OCI-LY1 (cell line): ENCODE data around the gene CCNJL.

Experiments used
- H2AFZ ChIP-seq: fragments of 200-600 bp; sonication (generic), shearing (Covaris generic); 2 replicates; pipeline ENCODE4 v1.6.0; 2014; ENCODE audit warnings: antibody characterized with exemption, mild to moderate bottlenecking, low read length
- H3F3A ChIP-seq: fragments of 200-600 bp; sonication (generic), shearing (Covaris generic); 2 replicates; pipeline ENCODE4 v1.6.0; 2014; ENCODE audit warnings: mild to moderate bottlenecking, antibody characterized with exemption, low read length, moderate library complexity; ENCODE audit not compliant: insufficient read depth
- H3K27ac ChIP-seq: fragments of 200-600 bp; sonication (generic); 2 replicates; pipeline ENCODE4 v1.5.1; 2014; ENCODE audit warnings: low read length, mixed run types, mild to moderate bottlenecking, low read depth; ENCODE audit not compliant: poor library complexity, severe bottlenecking
- H3K27me3 ChIP-seq: fragments of 200-600 bp; sonication (generic); 2 replicates; pipeline ENCODE4 v1.6.0; 2014; ENCODE audit warnings: antibody characterized with exemption, mild to moderate bottlenecking, low read length, moderate library complexity; ENCODE audit not compliant: insufficient read depth
- H3K36me3 ChIP-seq: fragments of 200-600 bp; sonication (generic); 2 replicates; pipeline ENCODE4 v1.6.1; 2014; ENCODE audit warnings: mild to moderate bottlenecking, antibody characterized with exemption, low read length, moderate library complexity, mixed read lengths; ENCODE audit not compliant: insufficient read depth
- H3K4me1 ChIP-seq: fragments of 200-600 bp; sonication (generic); 2 replicates; pipeline ENCODE4 v1.5.1; 2014; ENCODE audit warnings: mild to moderate bottlenecking, low read length, moderate library complexity; ENCODE audit not compliant: insufficient read depth, severe bottlenecking
- H3K4me2 ChIP-seq: fragments of 200-600 bp; sonication (generic), shearing (Covaris generic); 2 replicates; pipeline ENCODE4 v1.6.1; 2014; ENCODE audit warnings: low read length
- H3K4me3 ChIP-seq: fragments of 200-600 bp; sonication (generic); 2 replicates; pipeline ENCODE4 v1.5.1; 2014; ENCODE audit warnings: low read length, low read depth, mild to moderate bottlenecking, mixed read lengths; ENCODE audit not compliant: poor library complexity, severe bottlenecking
- H3K79me2 ChIP-seq: fragments of 200-600 bp; shearing (Covaris generic); 2 replicates; pipeline ENCODE4 v1.6.1; 2016; ENCODE audit warnings: mixed run types, low read length, mixed read lengths; ENCODE audit not compliant: insufficient read depth
- H3K9ac ChIP-seq: fragments of 200-600 bp; sonication (generic), shearing (Covaris generic); 2 replicates; pipeline ENCODE4 v1.6.1; 2014; ENCODE audit warnings: mild to moderate bottlenecking, low read length, mixed read lengths
- H3K9me2 ChIP-seq: fragments of 200-600 bp; sonication (generic), shearing (Covaris generic); 2 replicates; pipeline ENCODE4 v1.6.1; 2014; ENCODE audit warnings: low read depth, mild to moderate bottlenecking, low read length, mixed read lengths
- H3K9me3 ChIP-seq: fragments of 200-600 bp; shearing (Covaris generic); 2 replicates; pipeline ENCODE4 v1.6.1; 2014; ENCODE audit warnings: low read length, mixed read lengths
- H4K20me1 ChIP-seq: fragments of 200-600 bp; sonication (generic), shearing (Covaris generic); 2 replicates; pipeline ENCODE4 v1.6.0; 2016; ENCODE audit warnings: mild to moderate bottlenecking, low read length; ENCODE audit not compliant: insufficient read depth
- CTCF ChIP-seq: fragments of 200-600 bp; sonication (generic), shearing (Covaris generic); IDR thresholded peaks from 2 replicates; pipeline ENCODE4 v1.5.1; 2017; ENCODE audit warnings: mild to moderate bottlenecking, antibody characterized with exemption, low read length, moderate library complexity, mixed read lengths
- EZH2 ChIP-seq: fragments of 200-600 bp; sonication (generic), shearing (Covaris generic); IDR thresholded peaks from 2 replicates; pipeline ENCODE4 v1.8.0; 2017; ENCODE audit warnings: borderline replicate concordance, mixed run types, mild to moderate bottlenecking, antibody characterized with exemption, low read length, moderate library complexity, mixed read lengths

Gene CCNJL

GRCh38 chr5:160310552-160311295 lies 1.6 kb downstream of the CCNJL start:
- H3K79me2 ChIP-seq = no peaks in the 10 kb centered on the region
- H2AFZ ChIP-seq = no peak overlapping the region
- no peak overlapping the region for H3K27ac ChIP-seq
- no peaks in the 10 kb centered on the region for H3K27me3 ChIP-seq
- no peaks in the 10 kb centered on the region for H3K4me1 ChIP-seq
- no peaks in the 10 kb centered on the region for H4K20me1 ChIP-seq
- H3K9ac ChIP-seq = no peak overlapping the region
- H3K4me2 ChIP-seq = no peak overlapping the region
- H3K9me3 ChIP-seq = no peaks in the 10 kb centered on the region
- H3K9me2 ChIP-seq = no peaks in the 10 kb centered on the region
- no peaks in the 10 kb centered on the region for H3F3A ChIP-seq
- H3K36me3 ChIP-seq = no peaks in the 10 kb centered on the region
- TF ChIP-seq CTCF (no peak), EZH2 (no peak)
- no peak overlapping the region for H3K4me3 ChIP-seq

- Histone ChIP-seq H3K4me3 (no peak overlapping the region), H2AFZ (no peak overlapping the region), H3K27me3 (no peaks in the 10 kb centered on the region), H3K4me1 (no peaks in the 10 kb centered on the region), H3K27ac (no peak overlapping the region), H4K20me1 (no peaks in the 10 kb centered on the region), H3K4me2 (no peak overlapping the region), H3K9ac (no peak overlapping the region), H3K36me3 (no peaks in the 10 kb centered on the region), H3K9me2 (no peaks in the 10 kb centered on the region), H3F3A (no peaks in the 10 kb centered on the region), H3K9me3 (no peaks in the 10 kb centered on the region), H3K79me2 (no peaks in the 10 kb centered on the region)
- TF ChIP-seq CTCF (no peak), EZH2 (no peak)
Observed at GRCh38 chr5:160310140-160310539, 2.2 kb downstream of the CCNJL start.

- no peaks in the 10 kb centered on the region for H3K4me1 ChIP-seq
- no peaks in the 10 kb centered on the region for H3K36me3 ChIP-seq
- H4K20me1 ChIP-seq = no peaks in the 10 kb centered on the region
- no peak overlapping the region for H3K9ac ChIP-seq
- H3K9me2 ChIP-seq = no peaks in the 10 kb centered on the region
- no peak overlapping the region for H3K4me3 ChIP-seq
- no peak overlapping the region for H3K27ac ChIP-seq
- H3K27me3 ChIP-seq = no peaks in the 10 kb centered on the region
- no peaks in the 10 kb centered on the region for H3K9me3 ChIP-seq
- H3F3A ChIP-seq = no peaks in the 10 kb centered on the region
- no peak for TF ChIP-seq CTCF
- TF ChIP-seq EZH2 = no peak
- no peak overlapping the region for H3K4me2 ChIP-seq
- no peaks in the 10 kb centered on the region for H3K79me2 ChIP-seq
- H2AFZ ChIP-seq = no peak overlapping the region
Observed at GRCh38 chr5:160306696-160307095, 5.7 kb downstream of the CCNJL start.
